Calu3 (cell line): ENCODE data around the gene RNF224. TPM values are rescaled to one million over a fixed set of nuclear protein-coding genes. Genes with fewer than 3 reads are reported as not detected.

Experiments
- BruUV-seq: library from RNA; stranded (reverse); fragments of 400-500 nt; replicated peaks from 2 replicates; lab custom pipeline; 2021; lab: Mats Ljungman, UMichigan
- CTCF ChIA-PET: fragments of 300-600 bp; sonication (Branson Sonifier 250); formaldehyde crosslinking; loops from one replicate; lab custom pipeline; 2022; ENCODE audit warnings: antibody characterized with exemption; lab: Charles Lee
- DNase-seq: peaks from one replicate; pipeline ENCODE4 v3.0.0; 2022
- H3K27ac Mint-ChIP-seq: one replicate; pipeline ENCODE4 v1.8.0; 2022; ENCODE audit warnings: mixed read lengths; ENCODE audit not compliant: unreplicated experiment
- H3K27me3 Mint-ChIP-seq: one replicate; pipeline ENCODE4 v1.8.0; 2022; ENCODE audit warnings: mixed read lengths; ENCODE audit not compliant: unreplicated experiment
- H3K36me3 Mint-ChIP-seq: one replicate; pipeline ENCODE4 v1.8.0; 2022; ENCODE audit warnings: mild to moderate bottlenecking, moderate library complexity, mixed read lengths; ENCODE audit not compliant: insufficient read depth, unreplicated experiment
- H3K4me1 Mint-ChIP-seq: one replicate; pipeline ENCODE4 v1.8.0; 2022; ENCODE audit warnings: mild to moderate bottlenecking, low read depth, mixed read lengths; ENCODE audit not compliant: unreplicated experiment
- H3K4me3 Mint-ChIP-seq: one replicate; pipeline ENCODE4 v1.8.0; 2022; ENCODE audit warnings: mild to moderate bottlenecking, low read depth, moderate library complexity, mixed read lengths; ENCODE audit not compliant: unreplicated experiment
- H3K9me3 Mint-ChIP-seq: one replicate; pipeline ENCODE4 v1.8.0; 2022; ENCODE audit warnings: low read depth, mixed read lengths; ENCODE audit not compliant: unreplicated experiment
- CTCF ChIP-seq: fragments of 200-600 bp; IDR thresholded peaks from one replicate; pipeline ENCODE4 v1.8.0; 2022; ENCODE audit warnings: antibody characterized with exemption; ENCODE audit not compliant: unreplicated experiment
- intact Hi-C: fragments of 100-400 bp; cut with micrococcal nuclease; formaldehyde crosslinking; loops from one replicate; pipeline ENCODE4 v1.10.0; 2022; ENCODE audit not compliant: unreplicated experiment
- total RNA-seq: library from RNA; stranded (reverse); gene quantifications from 2 replicates; pipeline ENCODE4 v1.2.3, GENCODE V29; 2022

The RNF224 gene
- total RNA-seq, 1 experiment from 2014 or later = 1.6 TPM

DNA sequence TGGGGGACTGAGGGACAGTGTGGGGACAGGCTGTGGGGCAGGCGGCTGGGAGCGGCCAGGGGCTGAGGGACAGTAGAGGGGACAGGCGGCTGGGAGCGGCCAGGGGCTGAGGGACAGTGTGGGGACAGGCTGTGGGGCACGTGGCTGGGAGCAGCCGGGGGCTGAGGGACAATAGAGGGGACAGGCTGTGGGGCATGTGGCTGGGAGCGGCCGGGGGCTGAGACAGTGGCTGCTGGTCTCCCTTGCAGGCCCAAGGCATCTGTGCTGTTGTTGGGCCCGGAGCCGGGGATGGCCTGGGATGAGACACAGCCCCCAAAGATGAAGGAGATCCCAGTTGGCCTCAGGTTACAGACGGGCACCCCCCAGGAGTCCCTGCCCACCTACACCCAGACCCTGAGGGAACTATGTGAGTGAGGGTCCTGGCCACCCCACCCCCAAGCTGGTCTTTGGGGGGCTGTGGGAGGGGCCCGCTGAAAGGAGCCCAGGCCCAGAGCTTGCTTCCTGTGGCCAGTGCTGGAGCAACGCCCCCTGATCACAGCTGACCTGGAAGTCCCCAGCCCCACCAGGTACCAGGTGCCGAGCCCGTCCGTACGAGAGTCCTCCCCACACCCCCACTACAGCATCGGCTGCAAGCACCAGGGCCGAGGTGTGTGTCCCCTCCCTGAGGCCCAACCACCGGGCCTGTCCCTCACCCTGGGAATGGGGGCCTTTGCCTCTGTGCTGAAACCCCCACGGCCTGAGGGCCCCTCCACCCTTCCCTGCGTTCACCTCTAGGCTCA is 24.4 kb downstream of the RNF224 start:
- BruUV-seq = no TSS peak
- intact Hi-C loops = no loop called here
- no peak for DNase-seq
- H3K27ac Mint-ChIP-seq = no peak overlapping the region
- H3K36me3 Mint-ChIP-seq = peaks cover 39% of the 10 kb centered on the region
- CTCF ChIA-PET = interaction anchor here (0.6 to 1.0 kb wide), 2 partner anchors 10 to 306 kb away, joined by 3 to 4 read pairs; no protein-coding TSS in a partner anchor
- H3K4me1 Mint-ChIP-seq = no peaks in the 10 kb centered on the region
- no peak overlapping the region for H3K4me3 Mint-ChIP-seq
- no peaks in the 10 kb centered on the region for H3K9me3 Mint-ChIP-seq
- no peaks in the 10 kb centered on the region for H3K27me3 Mint-ChIP-seq
- TF ChIP-seq CTCF = no peak

GRCh38 chr9:137252555-137253506 is 25.5 kb downstream of the RNF224 start:
- H3K27ac Mint-ChIP-seq = no peak overlapping the region
- no TSS peak for BruUV-seq
- H3K27me3 Mint-ChIP-seq = no peaks in the 10 kb centered on the region
- CTCF ChIA-PET = no interaction called here
- no peaks in the 10 kb centered on the region for H3K4me1 Mint-ChIP-seq
- H3K36me3 Mint-ChIP-seq = peaks cover 39% of the 10 kb centered on the region
- no peak overlapping the region for H3K4me3 Mint-ChIP-seq
- intact Hi-C loops = no loop called here
- TF ChIP-seq CTCF = no peak
- no peak for DNase-seq
- H3K9me3 Mint-ChIP-seq = no peaks in the 10 kb centered on the region

GRCh38 chr9:137253717-137254623 is 26.7 kb downstream of the RNF224 start:
- H3K4me3 Mint-ChIP-seq = peak overlapping the region; percentile 80
- no peak for TF ChIP-seq CTCF
- H3K27me3 Mint-ChIP-seq = no peaks in the 10 kb centered on the region
- DNase-seq = no peak
- no TSS peak for BruUV-seq
- CTCF ChIA-PET = interaction anchor here (0.7 to 1.2 kb wide), 4 partner anchors 12 to 33 kb away, joined by 3 to 4 read pairs (median 3); no protein-coding TSS in a partner anchor
- H3K9me3 Mint-ChIP-seq = no peaks in the 10 kb centered on the region
- intact Hi-C loops = no loop called here
- peak overlapping the region; percentile 66 for H3K27ac Mint-ChIP-seq
- H3K36me3 Mint-ChIP-seq = peaks cover 46% of the 10 kb centered on the region
- no peaks in the 10 kb centered on the region for H3K4me1 Mint-ChIP-seq
